SK-N-SH (cell line): ENCODE measurements around the gene RHOT1.

Source experiments
- CHD2 ChIP-seq: fragments of 150-350 bp; IDR thresholded peaks from 2 replicates; pipeline ENCODE4 v1.6.1; 2018; ENCODE audit warnings: low read length; ENCODE audit not compliant: partially characterized antibody
- CTCF ChIP-seq: fragments of 200-600 bp; sonication (generic); IDR thresholded peaks from 2 replicates; pipeline ENCODE4 v1.6.1; 2017; ENCODE audit warnings: antibody characterized with exemption, mild to moderate bottlenecking, moderate library complexity
- EP300 ChIP-seq, 2 experiments: IDR thresholded peaks; 2 replicates each; pipeline versions ENCODE4 v1.4.0 to v1.6.1; 2012; ENCODE audit warnings: borderline replicate concordance in 1 of 2, low read depth in 1 of 2, low read length in 1 of 2
- JUND ChIP-seq: IDR thresholded peaks from 2 replicates; pipeline ENCODE4 v1.4.0; 2012
- MEF2A ChIP-seq: IDR thresholded peaks from 2 replicates; pipeline ENCODE4 v1.4.0; 2012; ENCODE audit warnings: low read depth, borderline replicate concordance
- POLR2AphosphoS5 ChIP-seq: IDR thresholded peaks from 2 replicates; pipeline ENCODE4 v1.6.1; 2012; ENCODE audit warnings: low read depth, low read length
- RFX5 ChIP-seq: IDR thresholded peaks from 2 replicates; pipeline ENCODE4 v1.6.1; 2012; ENCODE audit warnings: mild to moderate bottlenecking, improper control_type of control experiment, low read length

- TF ChIP-seq POLR2AphosphoS5 (no peak), CTCF (no peak), CHD2 (no peak), RFX5 (no peak), JUND (no peak), EP300 (IDR thresholded peaks at IDR 0.05; ENCODE audit: borderline replicate concordance in 1 of 2, low read depth in 1 of 2, low read length in 1 of 2) (no peak), MEF2A (no peak)
These were observed 18.5 kb upstream of the RHOT1 start for GRCh38 chr17:32123782-32124181.
